Neural cell (in vitro differentiated cells): ENCODE measurements around the gene PDE1C.

ENCODE experiments used
- EP300 ChIP-seq: fragments of 450-650 bp; conservative IDR thresholded peaks from 2 replicates; pipeline ENCODE4 v1.6.1; 2014; ENCODE audit warnings: antibody characterized with exemption, mild to moderate bottlenecking, moderate library complexity; ENCODE audit not compliant: poor library complexity, severe bottlenecking
- TF ChIP-seq, protein P1 (sequence below): fragments of 450-650 bp; IDR thresholded peaks from 2 replicates; pipeline ENCODE4 v1.5.1; 2014; ENCODE audit warnings: antibody characterized with exemption, mild to moderate bottlenecking, moderate library complexity; ENCODE audit not compliant: poor library complexity, severe bottlenecking

GRCh38 chr7:31729195-31729804 is 340.9 kb downstream of the PDE1C start:
- no peak for TF ChIP-seq EP300
- TF ChIP-seq, protein P1, sequence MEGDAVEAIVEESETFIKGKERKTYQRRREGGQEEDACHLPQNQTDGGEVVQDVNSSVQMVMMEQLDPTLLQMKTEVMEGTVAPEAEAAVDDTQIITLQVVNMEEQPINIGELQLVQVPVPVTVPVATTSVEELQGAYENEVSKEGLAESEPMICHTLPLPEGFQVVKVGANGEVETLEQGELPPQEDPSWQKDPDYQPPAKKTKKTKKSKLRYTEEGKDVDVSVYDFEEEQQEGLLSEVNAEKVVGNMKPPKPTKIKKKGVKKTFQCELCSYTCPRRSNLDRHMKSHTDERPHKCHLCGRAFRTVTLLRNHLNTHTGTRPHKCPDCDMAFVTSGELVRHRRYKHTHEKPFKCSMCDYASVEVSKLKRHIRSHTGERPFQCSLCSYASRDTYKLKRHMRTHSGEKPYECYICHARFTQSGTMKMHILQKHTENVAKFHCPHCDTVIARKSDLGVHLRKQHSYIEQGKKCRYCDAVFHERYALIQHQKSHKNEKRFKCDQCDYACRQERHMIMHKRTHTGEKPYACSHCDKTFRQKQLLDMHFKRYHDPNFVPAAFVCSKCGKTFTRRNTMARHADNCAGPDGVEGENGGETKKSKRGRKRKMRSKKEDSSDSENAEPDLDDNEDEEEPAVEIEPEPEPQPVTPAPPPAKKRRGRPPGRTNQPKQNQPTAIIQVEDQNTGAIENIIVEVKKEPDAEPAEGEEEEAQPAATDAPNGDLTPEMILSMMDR, result no peak
